H1 (cell line): ENCODE data around the gene F11R. TPM values are rescaled to one million over a fixed set of nuclear protein-coding genes. Genes with fewer than 3 reads are reported as not detected.

ENCODE experiments used
- CTCF ChIA-PET: fragments of 300-600 bp; sonication (Branson Sonifier 250); formaldehyde crosslinking; loops from one replicate; lab custom pipeline; 2021; ENCODE audit not compliant: partially characterized antibody; lab: Charles Lee
- POLR2A ChIA-PET: fragments of 300-600 bp; sonication (Branson Sonifier 250); formaldehyde crosslinking; loops from one replicate; lab custom pipeline; 2021; ENCODE audit warnings: inconsistent platforms; ENCODE audit not compliant: partially characterized antibody; lab: Charles Lee
- DNase-seq, 2 experiments: peaks; one replicate each; pipeline versions ENCODE4 v3.0.0 to v3.0.0-alpha.2; 2010 to 2022; ENCODE audit warnings: low spot score in 2 of 2, low read depth in 1 of 2, mixed read lengths in 1 of 2
- FAIRE-seq: peaks from 2 replicates; lab custom pipeline; 2011; peaks lifted over from hg19 to GRCh38; lab: Jason Lieb, UNC
- H2AFZ ChIP-seq: 2 replicates; pipeline ENCODE4 v1.8.1; 2012; ENCODE audit warnings: low read length, inconsistent platforms
- H2AK5ac ChIP-seq: 2 replicates; pipeline ENCODE4 v1.6.1; 2013; ENCODE audit warnings: low read depth, low read length
- H2BK120ac ChIP-seq: replicated peaks from 2 replicates; pipeline ENCODE3; 2013; ENCODE audit warnings: low read depth, low read length, inconsistent platforms
- H2BK12ac ChIP-seq: 2 replicates; pipeline ENCODE4 v1.6.1; 2013; ENCODE audit warnings: low read depth, low read length
- H2BK15ac ChIP-seq: 2 replicates; pipeline ENCODE4 v1.6.1; 2013; ENCODE audit warnings: low read length
- H2BK20ac ChIP-seq: 2 replicates; pipeline ENCODE4 v1.6.1; 2013; ENCODE audit warnings: low read length
- H2BK5ac ChIP-seq: 2 replicates; pipeline ENCODE4 v1.6.1; 2013; ENCODE audit warnings: low read depth, low read length
- H3K14ac ChIP-seq: 2 replicates; pipeline ENCODE4 v1.6.1; 2013; ENCODE audit warnings: inconsistent platforms; ENCODE audit not compliant: insufficient read length
- H3K18ac ChIP-seq: 2 replicates; pipeline ENCODE4 v1.6.1; 2013; ENCODE audit warnings: low read length; ENCODE audit errors: extremely low read depth
- H3K23ac ChIP-seq: 2 replicates; pipeline ENCODE4 v1.6.1; 2013; ENCODE audit warnings: inconsistent platforms; ENCODE audit not compliant: insufficient read length
- H3K23me2 ChIP-seq: 2 replicates; pipeline ENCODE4 v1.6.1; 2013; ENCODE audit warnings: low read depth, low read length
- H3K27ac ChIP-seq: 2 replicates; pipeline ENCODE4 v1.6.1; 2011; ENCODE audit warnings: low read depth, low read length, inconsistent platforms
- H3K27me3 ChIP-seq, 4 experiments: replicated peaks in 1 of 4; 1 replicate in 1 of 4; 2 replicates in 3 of 4; pipeline versions ENCODE4 v1.6.1 to v1.8.1; 2011 to 2013; ENCODE audit warnings: low read length in 3 of 4, mild to moderate bottlenecking in 3 of 4, inconsistent platforms in 2 of 4, mixed read lengths in 2 of 4, moderate library complexity in 1 of 4; ENCODE audit not compliant: control insufficient read depth in 3 of 4, insufficient read depth in 3 of 4; ENCODE audit errors: extremely low read depth in 1 of 4
- H3K36me3 ChIP-seq, 4 experiments: 2 replicates each; pipeline versions ENCODE4 v1.6.1 to v1.8.1; 2011 to 2013; ENCODE audit warnings: mild to moderate bottlenecking in 4 of 4, low read length in 3 of 4, moderate library complexity in 2 of 4, control low read depth in 1 of 4, inconsistent platforms in 1 of 4; ENCODE audit not compliant: insufficient read depth in 4 of 4, control insufficient read depth in 2 of 4
- H3K4ac ChIP-seq: replicated peaks from 2 replicates; pipeline ENCODE3; 2013; ENCODE audit warnings: low read length, low read depth, mixed read lengths, inconsistent platforms; ENCODE audit not compliant: insufficient read length
- H3K4me1 ChIP-seq, 4 experiments: replicated peaks in 1 of 4; 1 replicate in 1 of 4; 2 replicates in 3 of 4; pipeline versions ENCODE4 v1.6.1 to v1.8.1; 2011 to 2013; ENCODE audit warnings: low read length in 3 of 4, inconsistent platforms in 2 of 4, mixed read lengths in 1 of 4; ENCODE audit not compliant: insufficient read depth in 4 of 4, control insufficient read depth in 3 of 4
- H3K4me2 ChIP-seq, 2 experiments: 2 replicates each; pipeline versions ENCODE4 v1.6.1 to v1.8.1; 2011 to 2013; ENCODE audit warnings: low read depth in 2 of 2, low read length in 2 of 2, control low read depth in 1 of 2, inconsistent platforms in 1 of 2, mild to moderate bottlenecking in 1 of 2; ENCODE audit not compliant: insufficient read depth in 1 of 2
- H3K4me3 ChIP-seq, 4 experiments: fragments of 200-600, 300-600 bp in 1 of 4; sonication (generic), shearing (Covaris generic), sonication (Bioruptor Twin) in 1 of 4; 2 replicates each; pipeline versions ENCODE4 v1.5.1 to v1.8.1; 2011 to 2016; ENCODE audit warnings: low read length in 4 of 4, low read depth in 3 of 4, control low read depth in 2 of 4, inconsistent platforms in 2 of 4, mild to moderate bottlenecking in 2 of 4, mixed read lengths in 1 of 4, moderate library complexity in 1 of 4; ENCODE audit not compliant: insufficient read depth in 2 of 4; ENCODE audit errors: extremely low read depth in 1 of 4
- H3K56ac ChIP-seq: replicated peaks from 2 replicates; pipeline ENCODE3; 2013; ENCODE audit warnings: low read depth, mild to moderate bottlenecking, mixed read lengths, low read length, inconsistent platforms; ENCODE audit not compliant: insufficient read length
- H3K79me1 ChIP-seq: 2 replicates; pipeline ENCODE4 v1.6.1; 2013; ENCODE audit warnings: low read depth, low read length, control low read depth
- H3K79me2 ChIP-seq, 2 experiments: 2 replicates each; pipeline versions ENCODE4 v1.6.1 to v1.8.1; 2012 to 2013; ENCODE audit warnings: low read length in 2 of 2, mild to moderate bottlenecking in 2 of 2, inconsistent platforms in 1 of 2; ENCODE audit not compliant: insufficient read depth in 2 of 2, control insufficient read depth in 1 of 2
- H3K9ac ChIP-seq, 4 experiments: replicated peaks in 1 of 4; 1 replicate in 1 of 4; 2 replicates in 3 of 4; pipeline versions ENCODE4 v1.6.1 to v1.8.1; 2011 to 2013; ENCODE audit warnings: low read depth in 3 of 4, low read length in 3 of 4, control low read depth in 2 of 4, mild to moderate bottlenecking in 2 of 4, moderate library complexity in 2 of 4, inconsistent platforms in 1 of 4; ENCODE audit errors: extremely low read depth in 1 of 4
- H3K9me3 ChIP-seq, 2 experiments: 2 replicates each; pipeline versions ENCODE4 v1.6.1 to v1.8.1; 2012 to 2013; ENCODE audit warnings: mild to moderate bottlenecking in 2 of 2, moderate library complexity in 2 of 2, control low read depth in 1 of 2, inconsistent platforms in 1 of 2, low read depth in 1 of 2, low read length in 1 of 2, mixed read lengths in 1 of 2; ENCODE audit not compliant: insufficient read depth in 2 of 2
- H4K20me1 ChIP-seq, 2 experiments: replicated peaks in 1 of 2; 2 replicates each; pipeline versions ENCODE3 to v1.8.1; 2011 to 2013; ENCODE audit warnings: inconsistent platforms in 2 of 2, low read length in 2 of 2, mild to moderate bottlenecking in 1 of 2; ENCODE audit not compliant: insufficient read depth in 2 of 2, control insufficient read depth in 1 of 2
- H4K5ac ChIP-seq: 2 replicates; pipeline ENCODE4 v1.6.1; 2013; ENCODE audit warnings: low read length, low read depth, mixed read lengths, inconsistent platforms; ENCODE audit not compliant: insufficient read length
- H4K8ac ChIP-seq: 2 replicates; pipeline ENCODE4 v1.8.0; 2013; ENCODE audit warnings: mild to moderate bottlenecking, moderate library complexity, low read length, inconsistent platforms; ENCODE audit not compliant: insufficient read depth; ENCODE audit errors: extremely low read depth
- H4K91ac ChIP-seq: replicated peaks from 2 replicates; pipeline ENCODE3; 2013; ENCODE audit warnings: low read length, mixed read lengths, inconsistent platforms; ENCODE audit not compliant: insufficient read length
- CEBPB ChIP-seq: IDR thresholded peaks from 2 replicates; pipeline ENCODE4 v1.6.1; 2012; ENCODE audit warnings: low read depth, low read length
- CREB1 ChIP-seq: IDR thresholded peaks from 2 replicates; pipeline ENCODE4 v1.6.1; 2012; ENCODE audit warnings: inconsistent platforms
- HDAC6 ChIP-seq: IDR thresholded peaks from one replicate; pipeline ENCODE4 v1.7.1; 2012; ENCODE audit warnings: low read depth, mild to moderate bottlenecking, inconsistent platforms, low read length, moderate library complexity
- NANOG ChIP-seq: IDR thresholded peaks from 2 replicates; pipeline ENCODE4 v1.6.1; 2011; ENCODE audit warnings: low read length, low read depth, mild to moderate bottlenecking, inconsistent platforms; ENCODE audit not compliant: insufficient read depth, poor library complexity, severe bottlenecking
- WGBS, 2 experiments: shearing (Covaris generic) in 1 of 2; methylation state at CpG; one replicate each; pipeline versions ENCODE4 v1.1.6 to v1.1.7; 2013 to 2015; ENCODE audit warnings: low lambda C conversion rate in 2 of 2, mixed read lengths in 2 of 2, inconsistent platforms in 1 of 2, low coverage in 1 of 2, missing lambda C conversion rate in 1 of 2; ENCODE audit not compliant: insufficient replicate concordance in 2 of 2, insufficient coverage in 1 of 2, insufficient read length in 1 of 2; ENCODE audit errors: extremely low coverage in 1 of 2, missing lambda C conversion rate in 1 of 2; 5-methylcytosine and 5-hydroxymethylcytosine counted together
- polyA plus RNA-seq, 7 experiments: library from polyadenylated mRNA; depleted of rRNA in 3 of 7; stranded (reverse) in 5 of 7; unstranded in 2 of 7; fragments of >200 nt in 5 of 7; fragments of 200-250 nt in 2 of 7; gene quantifications; 1 replicate in 5 of 7; 2 replicates in 1 of 7; 4 replicates in 1 of 7; pipeline versions ENCODE4 v1.2.1 to v1.2.3, GENCODE V29; 2011 to 2013; ENCODE audit warnings: missing spikeins in 2 of 7, mixed read lengths in 2 of 7
- total RNA-seq: library from RNA; stranded (reverse); fragmentation: NEBNext Ultra II Directional; extraction: Animal tissue kit (Norgen Biotek cat#: 25700); gene quantifications from 2 replicates; pipeline ENCODE4 v1.2.1, GENCODE V29; 2021

F11R gene
- total and polyA plus RNA-seq, 2 of the 8 experiments (the other 6 are each of a cell fraction or from before 2014, with no cell fraction given), result 159 to 200 TPM

GRCh38 chr1:161001525-161001924 is 19.4 kb downstream of the F11R start:
- Histone ChIP-seq H3K79me2 (peaks cover 4 to 45% of the 10 kb centered on the region in 2 experiments; a peak in 3 of 4 replicates), H3K9ac (no peak overlapping the region), H4K8ac (no peak overlapping the region), H3K23me2 (no peaks in the 10 kb centered on the region), H2BK120ac (no peak overlapping the region), H2AK5ac (no peak overlapping the region), H3K4me2 (no peak overlapping the region), H3K79me1 (peaks cover 9% of the 10 kb centered on the region), H2BK20ac (no peak overlapping the region), H2AFZ (no peak overlapping the region), H3K9me3 (no peaks in the 10 kb centered on the region), H3K4me1 (peaks cover 0 to 3% (median 0%) of the 10 kb centered on the region in 4 experiments; a peak in 2 of 7 replicates), H2BK15ac (no peak overlapping the region), H3K23ac (no peak overlapping the region), H4K5ac (no peak overlapping the region), H3K4ac (no peak overlapping the region), H3K36me3 (peaks cover 31 to 52% (median 38%) of the 10 kb centered on the region in 4 experiments), H4K20me1 (peaks cover 2 to 23% of the 10 kb centered on the region in 2 experiments), H3K18ac (no peak overlapping the region), H3K14ac (no peak overlapping the region), H3K4me3 (no peak overlapping the region), H4K91ac (no peak overlapping the region), H2BK5ac (no peak overlapping the region), H3K56ac (no peak overlapping the region), H3K27me3 (no peaks in the 10 kb centered on the region), H2BK12ac (no peak overlapping the region), H3K27ac (no peak overlapping the region)
- WGBS, 2 experiments, result 95% methylated on average over 5 of the region's 5 CpGs; no CpG with 5 or more reads in 1 of the 2 experiments
- no peak for TF ChIP-seq CREB1
- no peak for TF ChIP-seq NANOG
- no peak for TF ChIP-seq HDAC6
- no peak for TF ChIP-seq CEBPB
- ChIA-PET CTCF (interaction anchor here (1.2 to 3.0 kb wide), 3 partner anchors 10 to 167 kb away, joined by 3 to 13 read pairs (median 4); partner anchors contain the start of gene USF1), POLR2A (interaction anchor here (0.8 to 1.8 kb wide), 4 partner anchors 16 to 131 kb away, joined by 3 to 5 read pairs (median 3); partner anchors contain the start of genes DEDD and ITLN2)
- FAIRE-seq, result no peak
- DNase-seq, result no peak
